HG03521 (cell line): ENCODE results near the gene BCL11A.

Experiments used
- ATAC-seq: cut with Tn5 transposase; IDR thresholded peaks from one replicate; pipeline ENCODE4 v1.9.1; 2021; ENCODE audit warnings: mild to moderate bottlenecking, moderate library complexity; ENCODE audit not compliant: unreplicated experiment

BCL11A gene

DNA sequence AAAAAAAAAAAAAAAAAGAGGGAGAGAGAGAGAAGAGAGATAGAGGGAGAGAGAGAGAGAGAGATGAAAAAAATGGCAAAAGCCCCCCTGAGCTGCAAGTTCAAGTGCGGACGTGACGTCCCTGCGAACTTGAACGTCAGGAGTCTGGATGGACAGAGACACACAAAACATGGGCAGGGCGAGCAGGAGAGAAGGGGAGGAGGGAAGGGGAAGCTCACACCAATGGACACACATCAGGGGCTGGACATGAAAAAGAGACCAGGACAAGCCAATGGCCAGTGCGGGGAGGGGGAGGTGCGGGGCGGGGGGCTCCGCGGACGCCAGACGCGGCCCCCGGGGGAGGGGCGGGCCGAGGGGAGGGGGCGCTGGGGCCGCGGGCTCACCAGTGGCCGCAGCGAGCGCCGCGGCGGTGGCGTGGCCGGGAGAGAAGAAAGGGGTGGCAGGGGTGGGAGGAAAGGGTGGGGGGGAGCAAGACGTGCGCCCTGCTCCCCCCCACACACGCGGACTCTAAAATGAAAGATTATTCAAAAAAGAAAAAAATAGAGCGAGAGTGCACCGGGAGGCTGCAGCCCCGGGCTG is at the start of gene BCL11A:
Gene BCL11A, minus strand, starts transcription at position 160 of the 579 bp plus-strand sequence. CDS start 384 bp downstream, outside the sequence.
- no peak for ATAC-seq

DNA sequence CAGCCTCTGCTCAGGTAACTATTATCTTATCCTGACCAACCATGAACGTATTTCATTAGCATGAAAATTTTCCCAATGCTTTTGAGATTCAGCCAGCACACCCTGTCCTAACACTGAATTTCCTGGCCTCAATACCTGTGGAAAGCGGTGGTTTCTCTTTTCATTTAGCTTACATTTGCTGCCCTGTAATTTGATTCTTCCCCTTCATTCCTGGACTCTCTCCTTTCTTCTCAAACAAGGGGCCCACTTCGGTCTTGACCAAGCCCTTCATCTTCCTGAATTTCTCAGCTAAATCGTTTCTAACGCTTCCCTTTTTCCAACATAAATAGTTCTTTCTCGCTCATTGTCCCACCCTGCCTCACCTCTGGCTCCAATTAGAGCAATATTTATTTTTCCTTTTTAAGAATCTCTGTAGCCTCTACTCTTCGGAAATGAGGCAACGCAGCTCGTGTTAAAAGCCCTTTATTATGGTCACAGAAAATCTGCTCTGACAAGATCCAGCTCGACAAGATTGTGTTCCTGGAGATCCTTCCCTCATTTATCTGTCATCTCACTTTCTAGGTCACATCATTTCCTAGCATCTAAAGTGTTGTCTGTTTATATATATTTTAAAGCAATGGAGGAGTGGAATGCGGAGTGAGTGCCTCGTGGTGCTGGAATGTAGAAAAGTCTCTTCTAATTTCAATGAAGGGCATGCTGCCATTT is 49.5 kb upstream of the BCL11A start:
- no peak for ATAC-seq

GRCh38 chr2:60602388-60602787 is 48.9 kb upstream of the BCL11A start:
- ATAC-seq: no peak

DNA sequence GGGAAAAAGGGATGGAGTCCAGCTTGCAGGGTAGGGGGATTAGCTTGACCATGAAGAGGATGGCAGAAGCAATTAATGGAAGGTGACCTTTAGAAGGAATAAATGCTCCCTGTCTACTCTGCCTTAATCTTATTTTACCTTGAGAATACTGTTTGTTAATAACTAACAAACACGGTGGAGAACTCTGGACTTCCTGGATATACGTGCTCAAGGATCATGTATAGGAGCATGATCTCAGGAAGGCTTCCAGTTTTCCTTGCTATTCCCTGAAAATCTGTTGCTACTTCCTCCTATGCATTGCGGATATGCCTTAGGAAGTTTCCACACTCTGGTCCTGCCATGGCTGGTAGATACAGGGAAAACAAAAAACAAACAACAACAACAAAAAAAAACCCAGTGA is 44.8 kb upstream of the BCL11A start:
- no peak for ATAC-seq

GRCh38 chr2:60597346-60597745 is 43.9 kb upstream of the BCL11A start:
- ATAC-seq: no peak

- no peak for ATAC-seq
Measured at GRCh38 chr2:60596411-60596810, 43.0 kb upstream of the BCL11A start.

DNA sequence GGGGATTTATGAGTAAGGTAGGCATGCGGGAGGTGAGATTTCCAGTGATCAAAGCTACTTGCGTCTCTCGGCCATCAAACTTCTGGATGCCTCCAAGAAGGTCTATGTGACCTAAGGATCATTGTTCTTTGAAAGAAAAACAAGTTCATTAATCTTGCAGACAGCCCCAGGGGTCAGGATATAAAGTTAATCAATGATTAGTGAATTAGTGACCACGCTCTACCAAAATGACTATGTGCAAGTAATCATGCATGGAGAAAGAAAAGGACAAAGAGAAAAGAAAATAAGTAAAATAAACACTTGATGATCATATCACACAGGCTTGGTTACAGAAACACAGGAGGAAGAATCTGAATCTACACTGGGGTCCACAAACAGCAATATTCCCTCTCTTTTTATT is 42.5 kb upstream of the BCL11A start:
- no peak for ATAC-seq

DNA sequence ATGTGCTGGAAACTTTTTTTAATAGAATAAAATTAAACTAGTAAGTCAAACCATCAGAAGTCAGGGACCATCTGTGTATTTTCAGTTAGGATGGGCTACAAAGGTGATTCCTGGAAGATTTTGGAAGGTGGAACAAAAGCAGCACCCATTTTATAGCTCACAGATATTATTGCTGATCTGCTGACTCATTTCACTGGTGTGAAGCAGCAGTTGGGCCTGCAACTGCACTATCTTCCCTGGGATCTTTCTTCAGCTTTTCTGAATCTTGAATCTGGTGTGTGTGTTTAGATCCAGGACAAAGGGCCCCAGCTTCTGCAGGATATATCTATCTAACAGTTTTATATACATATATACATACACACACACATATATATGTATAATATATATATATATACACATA is 35.6 kb upstream of the BCL11A start:
- no peak for ATAC-seq

GRCh38 chr2:60586081-60586480 is 32.6 kb upstream of the BCL11A start:
- ATAC-seq: no peak

- no peak for ATAC-seq
Measured at GRCh38 chr2:60585276-60585675, 31.8 kb upstream of the BCL11A start.

DNA sequence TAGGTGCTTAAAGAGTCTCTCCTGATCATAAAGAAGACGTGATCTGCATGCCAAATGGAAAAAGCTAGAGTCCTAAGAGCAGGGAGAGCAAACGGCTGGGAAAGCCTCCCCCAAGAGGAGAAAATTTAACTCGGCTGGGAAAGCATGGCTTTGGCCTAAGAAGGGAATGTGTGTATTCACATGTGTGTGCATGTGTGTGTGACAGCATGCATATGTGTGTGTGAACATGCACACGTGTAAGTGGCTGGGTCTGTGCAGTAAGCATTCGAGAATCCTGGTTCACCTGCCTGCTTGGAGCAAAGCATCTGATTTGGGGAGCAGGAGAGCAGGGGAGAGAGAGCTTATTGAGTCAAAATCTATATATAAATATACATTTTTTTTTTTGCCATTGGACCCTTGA is 30.1 kb upstream of the BCL11A start:
- ATAC-seq: no peak

- ATAC-seq: peak; percentile 92
Measured at GRCh38 chr2:60581433-60582282, 28.2 kb upstream of the BCL11A start.

DNA sequence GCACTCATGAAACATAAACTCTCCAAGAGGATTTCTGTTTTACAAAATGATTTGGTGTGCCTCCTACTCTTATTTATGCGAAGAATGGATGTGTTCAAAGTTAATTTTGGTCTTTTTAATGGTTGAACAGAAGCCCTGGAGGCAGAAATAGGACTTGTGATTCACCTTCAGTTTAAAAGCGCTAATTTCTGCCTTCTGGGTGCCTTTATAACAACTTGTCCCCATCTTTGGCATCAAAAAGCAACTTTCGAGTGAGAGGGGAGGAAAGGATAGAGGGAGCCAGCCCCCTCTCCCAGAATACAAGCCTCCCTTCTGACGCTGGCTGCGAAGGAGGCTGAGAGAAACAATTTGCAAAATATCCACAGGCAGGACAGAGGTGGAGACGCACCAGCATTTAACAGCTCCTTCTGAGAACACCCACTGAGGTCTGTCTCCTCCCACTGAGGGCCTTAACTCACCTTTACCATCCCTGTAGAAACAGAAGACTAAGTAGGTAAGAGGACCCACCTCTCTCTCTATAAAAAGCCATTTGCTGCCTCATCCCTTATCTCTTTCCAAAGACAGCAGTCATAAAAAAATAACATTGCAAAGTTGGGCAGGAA is 24.3 kb upstream of the BCL11A start:
- no peak for ATAC-seq

DNA sequence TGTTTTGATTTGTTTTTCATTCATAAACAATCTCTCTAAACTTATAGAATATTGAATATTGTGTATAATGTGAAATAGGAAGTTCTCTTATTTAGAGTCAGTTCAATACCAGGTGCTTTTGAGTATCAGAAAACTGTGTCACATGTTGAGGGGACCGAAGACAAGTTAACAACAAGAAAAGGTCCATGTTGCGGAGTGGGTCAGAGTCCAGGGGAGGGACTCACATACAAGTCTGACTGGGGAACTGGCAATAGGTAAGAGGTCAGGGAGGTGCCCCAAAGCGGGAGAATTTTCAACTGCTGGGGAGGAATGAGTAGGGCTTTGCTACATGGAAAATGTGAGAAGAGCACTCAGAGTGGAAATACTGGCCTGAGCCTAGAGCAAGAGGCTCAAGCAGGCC is 19.8 kb upstream of the BCL11A start:
- no peak for ATAC-seq

DNA sequence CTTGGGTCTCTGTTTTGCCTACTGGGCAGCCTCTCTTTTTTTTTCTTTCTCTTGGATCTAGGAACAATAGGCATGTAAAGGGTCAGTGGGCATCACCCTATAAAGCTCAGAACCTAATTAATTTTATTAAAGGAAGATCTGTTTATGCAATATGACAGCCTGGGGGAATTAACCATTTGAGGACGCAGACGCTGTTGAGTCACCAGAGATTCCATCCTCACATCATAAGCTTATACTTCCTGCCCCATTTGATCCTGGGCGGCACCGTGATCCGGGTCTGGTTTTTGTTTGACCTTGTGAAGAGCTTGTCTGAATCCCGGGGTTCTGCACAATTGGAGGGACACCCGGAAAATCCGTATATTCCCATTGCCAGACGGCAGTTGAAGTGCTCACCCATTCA is 16.8 kb upstream of the BCL11A start:
- ATAC-seq: no peak

GRCh38 chr2:60569680-60570111 is 16.2 kb upstream of the BCL11A start:
- ATAC-seq: no peak

GRCh38 chr2:60567919-60568768 is 14.7 kb upstream of the BCL11A start:
- no peak for ATAC-seq

GRCh38 chr2:60567096-60567495 is 13.6 kb upstream of the BCL11A start:
- no peak for ATAC-seq

DNA sequence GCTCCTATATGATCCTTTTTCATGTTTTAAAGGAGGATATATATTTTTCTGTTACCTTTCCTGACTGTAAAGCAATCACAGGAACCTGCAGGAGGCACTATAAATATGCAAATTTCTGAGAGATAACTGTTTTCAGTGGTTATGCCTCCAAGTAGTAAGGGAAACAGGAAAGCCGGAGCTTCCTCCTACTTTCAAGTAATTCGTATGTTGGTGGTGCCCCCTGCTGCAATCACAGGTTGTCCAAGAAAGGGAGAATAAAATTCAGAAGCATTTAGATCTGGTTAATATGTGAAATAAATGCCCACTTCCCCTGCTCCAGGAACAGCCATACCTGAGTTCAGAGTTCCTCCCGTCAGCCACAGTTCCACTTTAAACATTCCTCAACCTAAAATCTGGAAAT is 12.0 kb upstream of the BCL11A start:
- no peak for ATAC-seq
